K562 (cell line): Measurements from ENCODE around the gene ABCA8.

Experiments
- CTCF ChIP-seq, 3 experiments: IDR thresholded peaks in 2 of 3; conservative IDR thresholded peaks in 1 of 3; 2 replicates each; pipeline ENCODE4 v1.5.1; 2011 to 2012; ENCODE audit warnings: low read length in 3 of 3, mild to moderate bottlenecking in 3 of 3, control low read depth in 2 of 3, improper control_type of control experiment in 1 of 3, inconsistent platforms in 1 of 3, low read depth in 1 of 3, mixed read lengths in 1 of 3, moderate library complexity in 1 of 3; ENCODE audit not compliant: insufficient read depth in 2 of 3
- MAX ChIP-seq: sonication (generic); formaldehyde crosslinking; IDR thresholded peaks from 2 replicates; pipeline ENCODE4 v1.9.0; 2022; ENCODE audit warnings: mild to moderate bottlenecking, missing genetic modification reagents
- NR0B1 ChIP-seq: fragments of 450-650 bp; IDR thresholded peaks from one replicate; pipeline ENCODE4 v1.6.1; 2018; ENCODE audit warnings: mild to moderate bottlenecking, moderate library complexity; ENCODE audit not compliant: partially characterized antibody
- PRMT5 ChIP-seq: sonication (generic); formaldehyde crosslinking; IDR thresholded peaks from 2 replicates; pipeline ENCODE4 v1.5.0; 2020; ENCODE audit warnings: missing genetic modification reagents
- RAD21 ChIP-seq, 2 experiments: fragments of 250-450 bp in 1 of 2; fragments of 450-650 bp in 1 of 2; sonication (Bioruptor Pico) in 1 of 2; formaldehyde crosslinking in 1 of 2; IDR thresholded peaks in 1 of 2; conservative IDR thresholded peaks in 1 of 2; 2 replicates each; pipeline versions ENCODE4 v1.4.0 to v1.8.0; 2020 to 2022; ENCODE audit warnings: mild to moderate bottlenecking in 2 of 2, moderate library complexity in 1 of 2
- ZFP36 ChIP-seq: fragments of 150-350 bp; IDR thresholded peaks from 2 replicates; pipeline ENCODE4 v1.6.1; 2018; ENCODE audit warnings: low read length, low read depth; ENCODE audit not compliant: partially characterized antibody
- ZNF133 ChIP-seq: fragments of 250-450 bp; sonication (Bioruptor Pico); IDR thresholded peaks from 2 replicates; pipeline ENCODE4 v1.4.0; 2020; ENCODE audit warnings: mild to moderate bottlenecking
- TF ChIP-seq, protein P1 (sequence below): sonication (generic); formaldehyde crosslinking; IDR thresholded peaks from 2 replicates; pipeline ENCODE4 v1.8.0; 2022; ENCODE audit warnings: missing genetic modification reagents, mild to moderate bottlenecking, moderate library complexity, borderline replicate concordance

- TF ChIP-seq RAD21 (CRISPR knock-in tag; conservative IDR thresholded peaks at IDR 0.05 in 1 of 2, IDR thresholded peaks at IDR 0.05 in 1 of 2) (no peak), ZFP36 (no peak), PRMT5 (no peak), ZNF133 (CRISPR knock-in tag) (no peak), MAX (CRISPR knock-in tag) (no peak), NR0B1 (no peak), CTCF (IDR thresholded peaks at IDR 0.05 in 2 of 3, conservative IDR thresholded peaks at IDR 0.05 in 1 of 3; ENCODE audit: insufficient read depth in 2 of 3, low read depth in 1 of 3, low read length in 3 of 3) (no peak)
- TF ChIP-seq, protein P1, sequence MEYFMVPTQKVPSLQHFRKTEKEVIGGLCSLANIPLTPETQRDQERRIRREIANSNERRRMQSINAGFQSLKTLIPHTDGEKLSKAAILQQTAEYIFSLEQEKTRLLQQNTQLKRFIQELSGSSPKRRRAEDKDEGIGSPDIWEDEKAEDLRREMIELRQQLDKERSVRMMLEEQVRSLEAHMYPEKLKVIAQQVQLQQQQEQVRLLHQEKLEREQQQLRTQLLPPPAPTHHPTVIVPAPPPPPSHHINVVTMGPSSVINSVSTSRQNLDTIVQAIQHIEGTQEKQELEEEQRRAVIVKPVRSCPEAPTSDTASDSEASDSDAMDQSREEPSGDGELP (CRISPR knock-in tag): no peak
These were observed 27.7 kb downstream of the ABCA8 start for GRCh38 chr17:68927516-68927915.
